CD8-positive, alpha-beta memory T cell (primary cell): ENCODE data around the gene PCDH7. TPM values are rescaled to one million over a fixed set of nuclear protein-coding genes. Genes with fewer than 3 reads are reported as not detected.

Source experiments
- CTCF ChIA-PET: fragments of 350-600 bp; sonication (Branson Sonifier 250); formaldehyde crosslinking; loops from one replicate; lab custom pipeline; 2021; ENCODE audit warnings: antibody characterized with exemption; lab: Charles Lee
- POLR2A ChIA-PET: fragments of 350-600 bp; sonication (Branson Sonifier 250); formaldehyde crosslinking; loops from one replicate; lab custom pipeline; 2021; ENCODE audit warnings: antibody characterized with exemption; lab: Charles Lee
- DNase-seq, 5 donors: peaks; one replicate each; pipeline versions ENCODE4 v3.0.0 to v3.0.0-alpha.2; 2020 to 2022; ENCODE audit warnings: mixed read lengths in 1 of 5
- H3K27ac ChIP-seq: one replicate; pipeline ENCODE4 v1.7.0; 2013; ENCODE audit warnings: low read depth, mild to moderate bottlenecking, low read length, moderate library complexity
- H3K27me3 ChIP-seq: 2 replicates; pipeline ENCODE4 v1.7.0; 2013; ENCODE audit warnings: low read length, mild to moderate bottlenecking; ENCODE audit not compliant: insufficient read depth, poor library complexity, severe bottlenecking
- H3K36me3 ChIP-seq: 2 replicates; pipeline ENCODE4 v1.7.0; 2013; ENCODE audit warnings: mild to moderate bottlenecking, low read length, moderate library complexity; ENCODE audit not compliant: insufficient read depth
- H3K4me1 ChIP-seq: 2 replicates; pipeline ENCODE4 v1.7.0; 2013; ENCODE audit warnings: mild to moderate bottlenecking, low read length, moderate library complexity; ENCODE audit not compliant: insufficient read depth
- H3K4me3 ChIP-seq: 2 replicates; pipeline ENCODE4 v1.7.0; 2013; ENCODE audit warnings: mild to moderate bottlenecking, low read length
- H3K9me3 ChIP-seq: 2 replicates; pipeline ENCODE4 v1.7.0; 2013; ENCODE audit warnings: mild to moderate bottlenecking, low read length
- H3K27ac Mint-ChIP-seq, 8 donors: one replicate each; pipeline ENCODE4 v1.8.0; 2020 to 2021; ENCODE audit warnings: mixed read lengths in 8 of 8, mild to moderate bottlenecking in 6 of 8, inconsistent platforms in 3 of 8, moderate library complexity in 3 of 8
- H3K27me3 Mint-ChIP-seq, 2 donors: one replicate each; pipeline ENCODE4 v1.8.0; 2020 to 2021; ENCODE audit warnings: mixed read lengths in 2 of 2, mild to moderate bottlenecking in 1 of 2, moderate library complexity in 1 of 2
- H3K36me3 Mint-ChIP-seq, 3 donors: one replicate each; pipeline ENCODE4 v1.8.0; 2020 to 2021; ENCODE audit warnings: mixed read lengths in 3 of 3, inconsistent platforms in 1 of 3, mild to moderate bottlenecking in 1 of 3
- H3K4me1 Mint-ChIP-seq, 3 donors: one replicate each; pipeline ENCODE4 v1.8.0; 2020 to 2021; ENCODE audit warnings: mixed read lengths in 3 of 3, inconsistent platforms in 1 of 3, mild to moderate bottlenecking in 1 of 3
- H3K4me3 Mint-ChIP-seq, 7 donors: one replicate each; pipeline ENCODE4 v1.8.0; 2020 to 2021; ENCODE audit warnings: mixed read lengths in 7 of 7, mild to moderate bottlenecking in 6 of 7, moderate library complexity in 4 of 7, inconsistent platforms in 2 of 7
- H3K9me3 Mint-ChIP-seq, 5 donors: one replicate each; pipeline ENCODE4 v1.8.0; 2020 to 2022; ENCODE audit warnings: mixed read lengths in 5 of 5, mild to moderate bottlenecking in 3 of 5, moderate library complexity in 2 of 5, inconsistent platforms in 1 of 5
- polyA plus RNA-seq: library from polyadenylated mRNA; unstranded; fragments of 300-500 nt; fragmentation: Illumina TruSeq; gene quantifications from one replicate; pipeline ENCODE4 v1.2.3, GENCODE V29; 2021
- total RNA-seq, 2 experiments: library from RNA; stranded (reverse); gene quantifications; one replicate each; pipeline ENCODE4 v1.2.3, GENCODE V29; 2021

Gene PCDH7
- total and polyA plus RNA-seq, 3 experiments from 2014 or later = not detected

DNA sequence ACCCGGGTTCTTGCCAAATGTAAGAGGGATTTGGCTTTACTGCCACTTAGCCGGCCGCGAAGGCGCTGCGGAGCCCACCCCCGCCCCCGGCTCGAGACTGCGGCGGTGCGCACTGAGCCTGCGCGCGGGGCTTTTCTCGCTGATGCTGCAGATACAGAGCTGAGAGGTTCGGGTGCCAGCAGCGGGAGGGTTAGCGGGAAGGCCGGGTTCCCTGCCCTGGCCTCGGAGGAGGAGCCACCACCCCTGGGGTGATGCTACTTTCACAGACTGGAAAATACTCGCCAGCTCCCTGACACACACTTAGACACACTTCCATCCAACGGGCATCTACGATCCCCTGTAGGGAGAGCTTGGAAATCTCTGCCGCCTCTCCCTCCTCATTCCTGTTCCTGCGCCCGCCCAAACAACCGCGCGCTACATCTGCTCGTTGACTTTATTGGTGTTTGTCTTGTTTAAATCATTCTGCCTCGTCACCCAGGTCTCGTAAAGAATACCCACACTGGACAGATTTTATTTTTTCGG is 2.1 kb upstream of the PCDH7 start:
- ChIA-PET POLR2A (no interaction called here), CTCF (no interaction called here)
- Histone ChIP-seq H3K4me3 (no peak overlapping the region), H3K36me3 (no peaks in the 10 kb centered on the region), H3K4me1 (no peaks in the 10 kb centered on the region), H3K27ac (no peak overlapping the region), H3K9me3 (no peaks in the 10 kb centered on the region), H3K27me3 (peaks cover 6% of the 10 kb centered on the region)
- Mint-ChIP-seq H3K27ac (no peak overlapping the region), H3K9me3 (peaks cover under 1 to 21% (median 12%) of the 10 kb centered on the region in 5 donors), H3K4me1 (peaks cover 19 to 29% (median 21%) of the 10 kb centered on the region in 3 donors), H3K27me3 (peaks cover 31 to 41% of the 10 kb centered on the region in 2 donors), H3K36me3 (no peaks in the 10 kb centered on the region), H3K4me3 (peak overlapping the region in 5 of 7 donors; percentile 13 to 80 (median 51))
- DNase-seq = no peak

- Mint-ChIP-seq H3K4me3 (peak overlapping the region in 6 of 7 donors; percentile 23 to 88 (median 58)), H3K9me3 (peaks cover 4 to 26% (median 18%) of the 10 kb centered on the region in 5 donors), H3K27ac (no peak overlapping the region), H3K27me3 (peaks cover 39 to 49% of the 10 kb centered on the region in 2 donors), H3K36me3 (no peaks in the 10 kb centered on the region), H3K4me1 (peaks cover 19 to 29% (median 21%) of the 10 kb centered on the region in 3 donors)
- no peaks in the 10 kb centered on the region for H3K4me1 ChIP-seq
- no peak overlapping the region for H3K4me3 ChIP-seq
- H3K9me3 ChIP-seq = no peaks in the 10 kb centered on the region
- no peaks in the 10 kb centered on the region for H3K36me3 ChIP-seq
- no peak for DNase-seq
- ChIA-PET POLR2A (no interaction called here), CTCF (no interaction called here)
- no peak overlapping the region for H3K27ac ChIP-seq
- peaks cover 6% of the 10 kb centered on the region for H3K27me3 ChIP-seq
These were observed 1.3 kb upstream of the PCDH7 start for GRCh38 chr4:30718641-30719453.

- Histone ChIP-seq H3K4me1 (no peaks in the 10 kb centered on the region), H3K4me3 (no peak overlapping the region), H3K27ac (no peak overlapping the region), H3K36me3 (no peaks in the 10 kb centered on the region), H3K27me3 (peaks cover 6% of the 10 kb centered on the region), H3K9me3 (no peaks in the 10 kb centered on the region)
- Mint-ChIP-seq H3K4me3 (peak overlapping the region in 3 of 7 donors; percentile 54 to 88 (median 63)), H3K27me3 (peaks cover 40 to 53% of the 10 kb centered on the region in 2 donors), H3K27ac (no peak overlapping the region), H3K36me3 (no peaks in the 10 kb centered on the region), H3K9me3 (peaks cover 4 to 28% (median 16%) of the 10 kb centered on the region in 5 donors), H3K4me1 (peaks cover 19 to 29% (median 21%) of the 10 kb centered on the region in 3 donors)
- DNase-seq = no peak
- CTCF ChIA-PET = no interaction called here
- POLR2A ChIA-PET = no interaction called here
These were observed 632 bp upstream of the PCDH7 start for GRCh38 chr4:30719454-30720020.

DNA sequence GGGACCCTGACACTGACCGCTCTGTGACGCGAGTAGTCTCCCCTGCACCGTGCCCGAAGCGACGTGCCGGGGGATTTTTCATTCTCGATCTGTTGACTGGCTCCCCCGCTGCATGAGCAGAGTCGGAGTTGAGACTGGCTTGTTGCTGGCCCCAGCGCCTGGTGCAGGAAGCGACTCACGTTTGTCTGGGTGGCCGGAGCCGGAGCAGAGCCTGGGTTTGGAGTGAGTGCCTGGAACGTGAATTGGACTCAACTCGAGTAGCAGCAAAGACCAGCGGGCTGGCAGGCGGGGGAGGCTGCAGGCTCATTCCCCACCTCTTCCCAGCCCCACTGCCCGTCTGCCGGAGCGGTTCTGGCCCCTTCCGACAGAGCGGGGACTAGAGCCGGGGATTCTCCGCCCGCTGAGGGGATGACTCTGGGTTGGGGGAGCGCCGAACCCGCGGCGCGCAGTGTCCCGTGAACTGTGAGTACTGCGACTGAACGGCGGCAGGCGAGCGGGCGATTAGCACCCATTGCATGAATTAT is 554 bp downstream of the PCDH7 start:
- no peak overlapping the region for H3K27ac Mint-ChIP-seq
- H3K9me3 Mint-ChIP-seq = peaks cover 4 to 28% (median 16%) of the 10 kb centered on the region in 5 donors
- no peak overlapping the region for H3K4me3 ChIP-seq
- POLR2A ChIA-PET = no interaction called here
- no peaks in the 10 kb centered on the region for H3K4me1 ChIP-seq
- peaks cover 40 to 53% of the 10 kb centered on the region in 2 donors for H3K27me3 Mint-ChIP-seq
- no peak overlapping the region for H3K27ac ChIP-seq
- CTCF ChIA-PET = no interaction called here
- peaks cover 6% of the 10 kb centered on the region for H3K27me3 ChIP-seq
- no peaks in the 10 kb centered on the region for H3K9me3 ChIP-seq
- DNase-seq = no peak
- H3K36me3 ChIP-seq = no peaks in the 10 kb centered on the region
- no peaks in the 10 kb centered on the region for H3K36me3 Mint-ChIP-seq
- peaks cover 19 to 29% (median 21%) of the 10 kb centered on the region in 3 donors for H3K4me1 Mint-ChIP-seq
- H3K4me3 Mint-ChIP-seq = peak overlapping the region in 4 of 7 donors; percentile 36 to 70 (median 64)

- Histone ChIP-seq H3K36me3 (no peaks in the 10 kb centered on the region), H3K27me3 (peaks cover 6% of the 10 kb centered on the region), H3K9me3 (no peaks in the 10 kb centered on the region), H3K4me3 (no peak overlapping the region), H3K27ac (no peak overlapping the region), H3K4me1 (no peaks in the 10 kb centered on the region)
- H3K9me3 Mint-ChIP-seq = peaks cover 4 to 26% (median 16%) of the 10 kb centered on the region in 5 donors
- CTCF ChIA-PET = no interaction called here
- POLR2A ChIA-PET = no interaction called here
- peak overlapping the region in 3 of 7 donors; percentile 36 to 70 (median 66) for H3K4me3 Mint-ChIP-seq
- H3K27ac Mint-ChIP-seq = no peak overlapping the region
- H3K27me3 Mint-ChIP-seq = peaks cover 35 to 47% of the 10 kb centered on the region in 2 donors
- no peak for DNase-seq
- peaks cover 13 to 27% (median 15%) of the 10 kb centered on the region in 3 donors for H3K4me1 Mint-ChIP-seq
- no peaks in the 10 kb centered on the region for H3K36me3 Mint-ChIP-seq
These were observed 1.3 kb downstream of the PCDH7 start for GRCh38 chr4:30721185-30722091.

DNA sequence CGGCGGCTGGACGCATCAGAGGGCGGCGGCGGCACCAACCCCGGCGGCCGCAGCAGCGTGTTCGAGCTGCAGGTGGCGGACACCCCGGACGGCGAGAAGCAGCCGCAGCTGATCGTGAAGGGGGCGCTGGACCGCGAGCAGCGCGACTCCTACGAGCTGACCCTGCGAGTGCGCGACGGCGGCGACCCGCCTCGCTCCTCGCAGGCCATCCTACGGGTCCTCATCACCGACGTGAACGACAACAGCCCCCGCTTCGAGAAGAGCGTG is 1.9 kb downstream of the PCDH7 start:
- Histone ChIP-seq H3K27ac (no peak overlapping the region), H3K4me1 (no peaks in the 10 kb centered on the region), H3K4me3 (no peak overlapping the region), H3K9me3 (no peaks in the 10 kb centered on the region), H3K36me3 (no peaks in the 10 kb centered on the region), H3K27me3 (peaks cover 6% of the 10 kb centered on the region)
- no peak overlapping the region for H3K4me3 Mint-ChIP-seq
- peaks cover 4 to 26% (median 16%) of the 10 kb centered on the region in 5 donors for H3K9me3 Mint-ChIP-seq
- CTCF ChIA-PET = no interaction called here
- peaks cover 12 to 23% (median 13%) of the 10 kb centered on the region in 3 donors for H3K4me1 Mint-ChIP-seq
- H3K27me3 Mint-ChIP-seq = peaks cover 35 to 43% of the 10 kb centered on the region in 2 donors
- POLR2A ChIA-PET = no interaction called here
- DNase-seq = no peak
- H3K27ac Mint-ChIP-seq = no peak overlapping the region
- H3K36me3 Mint-ChIP-seq = no peaks in the 10 kb centered on the region

DNA sequence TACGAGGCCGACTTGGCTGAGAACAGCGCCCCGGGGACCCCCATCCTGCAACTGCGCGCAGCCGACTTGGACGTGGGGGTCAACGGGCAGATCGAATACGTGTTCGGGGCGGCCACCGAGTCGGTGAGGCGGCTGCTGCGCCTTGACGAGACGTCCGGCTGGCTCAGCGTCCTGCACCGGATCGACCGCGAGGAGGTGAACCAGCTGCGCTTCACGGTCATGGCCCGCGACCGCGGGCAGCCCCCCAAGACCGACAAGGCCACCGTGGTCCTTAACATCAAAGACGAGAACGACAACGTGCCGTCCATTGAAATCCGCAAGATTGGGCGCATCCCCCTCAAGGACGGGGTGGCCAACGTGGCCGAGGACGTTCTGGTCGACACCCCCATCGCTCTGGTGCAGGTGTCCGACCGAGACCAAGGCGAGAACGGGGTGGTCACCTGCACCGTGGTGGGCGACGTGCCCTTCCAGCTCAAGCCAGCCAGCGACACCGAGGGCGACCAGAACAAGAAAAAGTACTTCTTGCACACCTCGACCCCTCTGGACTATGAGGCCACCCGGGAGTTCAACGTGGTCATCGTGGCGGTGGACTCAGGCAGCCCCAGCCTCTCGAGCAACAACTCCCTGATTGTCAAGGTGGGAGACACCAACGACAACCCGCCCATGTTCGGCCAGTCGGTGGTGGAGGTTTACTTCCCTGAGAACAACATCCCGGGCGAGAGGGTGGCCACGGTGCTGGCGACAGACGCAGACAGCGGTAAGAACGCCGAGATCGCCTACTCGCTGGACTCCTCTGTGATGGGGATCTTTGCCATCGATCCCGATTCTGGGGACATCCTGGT is 2.4 kb downstream of the PCDH7 start:
- H3K4me1 ChIP-seq = no peaks in the 10 kb centered on the region
- CTCF ChIA-PET = no interaction called here
- no peaks in the 10 kb centered on the region for H3K36me3 ChIP-seq
- no peak overlapping the region for H3K27ac ChIP-seq
- H3K36me3 Mint-ChIP-seq = no peaks in the 10 kb centered on the region
- no peaks in the 10 kb centered on the region for H3K9me3 ChIP-seq
- H3K4me3 Mint-ChIP-seq = no peak overlapping the region
- peaks cover 6% of the 10 kb centered on the region for H3K27me3 ChIP-seq
- no peak overlapping the region for H3K27ac Mint-ChIP-seq
- H3K4me1 Mint-ChIP-seq = peaks cover 11 to 21% (median 12%) of the 10 kb centered on the region in 3 donors
- peaks cover 4 to 24% (median 12%) of the 10 kb centered on the region in 5 donors for H3K9me3 Mint-ChIP-seq
- H3K4me3 ChIP-seq = no peak overlapping the region
- peaks cover 34 to 41% of the 10 kb centered on the region in 2 donors for H3K27me3 Mint-ChIP-seq
- POLR2A ChIA-PET = no interaction called here
- DNase-seq = no peak
